Measurements from ENCODE around the gene FST.

FST gene, protein sequence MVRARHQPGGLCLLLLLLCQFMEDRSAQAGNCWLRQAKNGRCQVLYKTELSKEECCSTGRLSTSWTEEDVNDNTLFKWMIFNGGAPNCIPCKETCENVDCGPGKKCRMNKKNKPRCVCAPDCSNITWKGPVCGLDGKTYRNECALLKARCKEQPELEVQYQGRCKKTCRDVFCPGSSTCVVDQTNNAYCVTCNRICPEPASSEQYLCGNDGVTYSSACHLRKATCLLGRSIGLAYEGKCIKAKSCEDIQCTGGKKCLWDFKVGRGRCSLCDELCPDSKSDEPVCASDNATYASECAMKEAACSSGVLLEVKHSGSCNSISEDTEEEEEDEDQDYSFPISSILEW

DNA sequence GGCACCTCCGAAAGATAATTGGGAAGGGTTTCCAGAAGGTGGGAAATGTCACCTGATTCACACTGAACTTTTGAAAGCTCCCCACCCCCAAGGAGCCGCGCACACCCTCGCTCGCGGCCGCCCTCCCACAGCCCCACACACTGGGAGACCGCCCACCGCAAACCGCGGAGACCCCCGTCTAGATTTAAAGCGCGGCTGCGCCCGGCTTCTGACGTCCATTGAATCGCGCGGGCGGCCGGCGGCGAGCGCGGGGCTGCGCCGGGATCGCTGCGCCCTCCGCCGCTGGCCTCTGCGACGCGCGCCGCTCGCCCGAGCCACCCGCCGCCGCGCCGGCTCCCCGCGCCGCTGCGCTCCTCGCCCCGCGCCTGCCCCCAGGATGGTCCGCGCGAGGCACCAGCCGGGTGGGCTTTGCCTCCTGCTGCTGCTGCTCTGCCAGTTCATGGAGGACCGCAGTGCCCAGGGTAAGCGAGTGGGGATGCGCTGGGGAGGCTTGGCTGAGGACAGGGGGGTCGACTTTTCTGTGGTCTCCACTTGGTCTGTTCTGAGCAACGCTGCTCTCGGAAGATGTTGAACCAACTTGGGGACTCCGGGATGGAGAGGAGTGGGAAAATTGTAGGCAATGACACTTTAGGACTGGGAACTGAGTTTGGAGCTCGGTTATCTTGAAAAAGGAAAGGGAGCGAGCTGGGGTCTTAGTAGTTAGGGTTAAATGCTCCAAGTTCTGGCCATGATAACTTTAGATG is at the start of gene FST:
FST (plus strand) TSS at position 214 of the 743 bp plus-strand sequence; CDS start at position 377, 163 bp downstream.
- no peak for DNase-seq (ENCODE audit: low read depth in 2 of 3, low spot score in 2 of 3)

DNA sequence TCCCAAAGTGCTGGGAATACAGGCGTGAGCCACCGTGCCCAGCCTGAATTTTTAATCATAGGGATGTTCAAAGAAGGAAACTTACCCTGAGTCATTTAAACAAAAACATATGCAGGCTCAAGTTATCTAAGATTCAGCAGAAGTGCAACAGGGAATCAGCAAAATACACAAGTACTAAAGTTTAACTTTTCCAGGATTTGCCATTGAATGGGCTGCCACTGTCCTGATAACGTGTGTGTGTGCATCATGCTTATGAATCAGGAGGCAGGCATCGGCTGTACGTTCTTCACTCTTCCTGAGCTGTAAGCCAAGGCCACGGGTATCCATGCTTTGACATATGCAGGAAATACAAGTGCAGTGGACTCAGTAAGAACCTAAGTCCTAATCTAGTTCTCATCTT is 48.8 kb upstream of the FST start:
- no peak for DNase-seq (ENCODE audit: low read depth in 2 of 3, low spot score in 2 of 3)

DNA sequence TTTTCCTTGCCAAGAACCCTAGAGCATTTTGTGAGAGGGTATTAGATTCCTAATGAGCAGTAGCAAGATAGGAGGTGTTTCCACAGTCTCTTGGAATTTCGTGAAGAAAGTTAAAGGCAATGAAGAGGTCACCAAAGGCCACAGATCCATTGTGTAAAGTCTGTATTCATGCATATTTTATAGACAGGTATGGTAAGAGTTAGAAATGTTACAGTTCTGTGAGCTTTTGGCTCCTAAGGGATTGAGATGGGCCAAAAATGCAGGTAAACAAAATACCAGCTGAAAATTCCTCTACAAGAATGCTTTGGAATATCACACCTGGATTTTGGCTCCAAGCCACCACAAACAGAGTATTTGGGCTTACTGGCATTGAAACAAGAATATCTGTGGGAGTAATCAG is 47.4 kb upstream of the FST start:
- DNase-seq (ENCODE audit: low read depth in 2 of 3, low spot score in 2 of 3), result no peak

DNA sequence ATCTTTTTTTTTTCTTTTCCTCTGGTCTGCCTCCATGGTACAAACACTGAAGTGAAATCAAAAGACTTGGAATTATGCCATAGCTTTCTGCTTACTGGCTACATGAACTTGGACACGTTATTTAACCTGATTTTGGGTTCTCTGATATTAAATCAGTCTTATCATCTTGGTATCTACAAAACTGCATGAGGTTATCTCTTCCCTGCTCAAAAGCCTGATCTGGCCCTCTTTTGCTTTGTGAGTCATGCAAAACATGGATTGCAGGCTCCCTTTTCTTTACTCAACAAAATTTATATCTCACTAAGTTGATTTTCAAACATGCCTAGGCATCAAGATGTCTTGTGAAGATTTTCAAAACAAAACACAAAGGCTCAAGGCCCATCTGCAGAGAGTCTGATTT is 45.9 kb upstream of the FST start:
- DNase-seq (ENCODE audit: low read depth in 2 of 3, low spot score in 2 of 3), result no peak

DNA sequence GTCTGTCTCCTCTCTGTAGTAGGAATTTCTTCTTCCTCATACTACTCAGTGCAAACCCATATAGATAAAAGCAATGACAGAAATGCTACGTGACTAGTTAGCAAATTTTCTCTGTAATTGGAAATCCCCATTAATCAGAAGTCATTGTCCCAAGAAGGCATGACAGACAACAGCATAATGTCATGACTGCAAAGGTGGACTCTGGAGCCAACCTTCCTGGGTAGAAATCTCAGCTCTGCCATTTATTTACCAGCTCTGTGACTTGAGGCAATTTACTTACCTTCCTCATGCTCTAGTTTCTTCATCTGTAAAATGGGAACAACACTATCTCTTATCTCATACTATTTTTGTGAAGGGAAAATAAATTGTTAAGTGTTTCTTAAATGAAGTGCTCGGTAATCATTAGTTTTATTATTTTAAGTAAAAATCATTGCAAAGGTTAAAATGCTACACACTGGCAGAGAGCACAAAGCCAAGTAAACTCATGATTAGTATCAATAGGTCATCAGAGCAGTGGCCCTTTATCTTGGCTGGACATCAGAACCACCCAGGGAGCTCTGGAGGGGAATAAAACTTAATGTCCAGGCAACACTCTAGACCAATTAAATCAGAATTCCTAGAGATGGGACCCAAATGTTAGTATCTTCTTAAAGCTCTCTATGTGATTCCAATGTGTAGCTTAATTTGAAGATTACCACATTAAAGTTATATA is 43.8 kb upstream of the FST start:
- DNase-seq (ENCODE audit: low read depth in 2 of 3, low spot score in 2 of 3), result no peak

DNA sequence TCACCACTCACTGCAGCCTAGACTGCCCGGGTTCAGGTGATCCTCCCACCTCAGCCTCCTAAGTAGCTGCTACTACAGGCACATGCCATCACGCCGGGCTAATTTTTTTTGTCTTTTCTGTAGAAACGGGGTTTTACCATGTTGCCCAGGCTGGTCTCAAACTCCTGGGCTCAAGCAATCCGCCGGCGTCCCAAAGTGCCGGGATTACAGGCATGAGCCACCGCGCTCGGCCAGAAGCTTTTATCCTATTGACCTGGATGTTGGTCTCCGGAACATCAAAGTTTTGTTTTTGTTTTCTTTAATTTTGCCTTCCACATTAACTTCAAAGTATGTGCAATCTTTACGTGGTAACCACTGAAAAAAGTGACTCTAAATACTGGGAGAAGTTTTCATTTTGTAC is 42.4 kb upstream of the FST start:
- DNase-seq (ENCODE audit: low read depth in 2 of 3, low spot score in 2 of 3), result no peak

DNA sequence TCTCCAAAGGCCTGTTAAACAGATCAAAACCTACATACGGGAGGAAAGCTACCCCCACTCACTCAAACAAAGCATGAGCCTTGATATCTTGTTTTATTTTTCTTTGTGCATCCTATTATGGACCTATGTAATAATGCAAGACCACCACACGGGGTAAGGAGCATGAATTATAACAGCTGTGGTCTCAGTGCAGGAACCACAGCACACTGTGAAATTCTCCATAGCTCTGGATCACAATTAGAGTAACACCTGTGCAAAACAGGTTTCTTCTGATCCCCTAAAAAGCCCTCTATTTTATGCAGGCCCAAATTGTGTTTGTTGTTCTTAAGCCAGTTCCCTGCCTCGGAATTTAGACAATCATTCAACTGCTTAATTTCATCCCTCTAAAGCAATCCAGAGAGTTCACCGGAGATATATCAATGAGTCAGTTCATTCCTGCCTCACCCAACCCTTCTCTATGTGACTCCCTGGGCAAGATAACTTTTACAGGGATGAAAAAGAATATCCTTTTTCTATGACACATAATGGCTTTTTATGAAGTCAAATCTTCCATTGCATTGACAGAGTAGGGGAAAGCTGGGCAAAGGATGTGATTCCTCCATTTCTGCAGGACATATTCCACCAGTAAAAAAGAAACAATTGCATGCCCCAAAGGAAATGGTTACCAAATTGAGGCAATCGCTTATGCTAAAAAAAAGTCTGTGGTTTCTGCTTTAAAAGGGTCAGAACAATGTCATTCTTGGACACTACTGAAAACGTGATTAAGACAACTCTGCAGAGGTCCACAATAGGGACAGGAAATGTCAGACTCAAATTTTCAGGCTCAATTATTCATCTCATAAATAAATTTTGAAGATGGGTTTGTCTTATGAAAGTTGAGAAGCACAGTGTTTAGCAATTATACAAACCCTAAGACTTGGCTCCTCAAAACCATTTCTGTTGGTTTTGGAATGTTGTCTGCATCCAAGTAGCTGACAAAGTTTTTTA is 41.6 kb upstream of the FST start:
- DNase-seq (ENCODE audit: low read depth in 2 of 3, low spot score in 2 of 3), result no peak

DNA sequence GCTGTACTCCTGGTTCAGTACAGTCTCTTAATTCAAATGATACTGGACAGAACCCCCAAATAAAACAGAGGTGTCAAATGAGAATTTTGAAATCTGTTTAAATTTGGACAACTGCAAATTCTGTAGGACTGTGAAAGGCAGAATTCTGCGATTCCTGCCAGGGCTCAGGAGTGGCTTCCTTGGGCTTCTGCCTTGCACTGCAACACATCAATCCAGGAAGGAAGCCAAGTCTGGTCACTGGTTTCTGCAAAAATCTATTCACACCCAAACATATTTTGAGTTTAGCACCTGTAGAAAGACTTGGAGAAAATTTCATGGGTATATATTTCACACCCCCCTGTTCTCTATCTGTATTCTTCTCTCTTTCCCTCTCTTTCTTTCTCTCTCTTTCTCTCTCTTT is 37.5 kb upstream of the FST start:
- DNase-seq (ENCODE audit: low read depth in 2 of 3, low spot score in 2 of 3), result no peak

DNA sequence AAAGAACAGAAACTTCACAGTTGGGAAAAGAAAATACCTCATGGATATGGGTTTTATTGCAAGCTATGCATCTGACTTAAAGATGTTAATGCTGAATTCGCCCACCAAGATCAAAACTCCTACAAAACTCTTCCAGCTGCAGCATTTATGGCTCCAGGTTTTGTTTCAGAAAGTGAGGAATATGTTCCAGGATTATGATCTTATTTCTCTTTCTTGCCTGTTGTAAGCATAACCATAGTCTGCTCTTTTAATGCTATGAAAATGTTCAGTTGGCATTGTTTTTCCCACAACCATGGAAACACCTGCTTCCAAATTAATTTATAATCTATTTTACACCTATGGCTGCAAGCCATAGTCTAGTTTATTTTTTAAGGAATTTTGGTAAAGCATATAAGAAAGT is 34.9 kb upstream of the FST start:
- no peak for DNase-seq (ENCODE audit: low read depth in 2 of 3, low spot score in 2 of 3)

DNA sequence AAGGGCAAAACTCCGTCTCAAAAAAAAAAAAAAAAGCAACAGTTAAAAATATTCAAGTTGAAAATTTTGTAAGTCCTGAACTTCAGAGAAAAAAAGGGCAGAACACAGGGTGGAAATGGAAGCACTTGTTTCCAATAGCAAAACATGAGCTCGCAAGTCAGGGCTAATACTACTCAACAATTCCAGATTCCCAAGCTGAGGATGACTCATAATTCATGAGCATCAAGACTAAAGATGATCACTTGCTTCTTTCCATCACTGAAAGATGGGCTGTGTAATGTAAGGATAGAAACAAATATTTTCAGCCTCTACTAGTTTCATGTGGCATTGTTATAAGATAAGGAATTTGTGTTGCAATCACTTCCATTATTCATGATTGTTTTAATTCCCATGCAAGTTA is 33.5 kb upstream of the FST start:
- DNase-seq (ENCODE audit: low read depth in 2 of 3, low spot score in 2 of 3), result no peak

DNA sequence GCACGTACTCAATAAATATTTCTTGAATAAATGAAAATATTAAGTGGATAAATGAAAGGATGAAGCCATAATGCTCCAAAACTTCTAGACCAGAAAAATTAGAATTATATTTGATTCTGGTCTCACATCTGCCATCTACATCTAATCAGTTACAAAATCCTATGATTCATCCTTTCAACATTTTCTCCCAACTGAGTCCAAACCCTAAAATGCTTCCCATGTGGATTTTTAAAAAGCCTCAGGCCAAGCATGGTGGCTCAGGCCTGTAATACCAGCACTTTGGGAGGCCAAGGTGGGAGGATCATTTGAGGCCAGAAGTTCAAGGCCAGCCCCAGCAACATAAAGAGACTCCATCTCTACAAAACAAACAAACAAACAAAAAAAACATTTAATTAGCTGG is 31.6 kb upstream of the FST start:
- no peak for DNase-seq (ENCODE audit: low read depth in 2 of 3, low spot score in 2 of 3)

DNA sequence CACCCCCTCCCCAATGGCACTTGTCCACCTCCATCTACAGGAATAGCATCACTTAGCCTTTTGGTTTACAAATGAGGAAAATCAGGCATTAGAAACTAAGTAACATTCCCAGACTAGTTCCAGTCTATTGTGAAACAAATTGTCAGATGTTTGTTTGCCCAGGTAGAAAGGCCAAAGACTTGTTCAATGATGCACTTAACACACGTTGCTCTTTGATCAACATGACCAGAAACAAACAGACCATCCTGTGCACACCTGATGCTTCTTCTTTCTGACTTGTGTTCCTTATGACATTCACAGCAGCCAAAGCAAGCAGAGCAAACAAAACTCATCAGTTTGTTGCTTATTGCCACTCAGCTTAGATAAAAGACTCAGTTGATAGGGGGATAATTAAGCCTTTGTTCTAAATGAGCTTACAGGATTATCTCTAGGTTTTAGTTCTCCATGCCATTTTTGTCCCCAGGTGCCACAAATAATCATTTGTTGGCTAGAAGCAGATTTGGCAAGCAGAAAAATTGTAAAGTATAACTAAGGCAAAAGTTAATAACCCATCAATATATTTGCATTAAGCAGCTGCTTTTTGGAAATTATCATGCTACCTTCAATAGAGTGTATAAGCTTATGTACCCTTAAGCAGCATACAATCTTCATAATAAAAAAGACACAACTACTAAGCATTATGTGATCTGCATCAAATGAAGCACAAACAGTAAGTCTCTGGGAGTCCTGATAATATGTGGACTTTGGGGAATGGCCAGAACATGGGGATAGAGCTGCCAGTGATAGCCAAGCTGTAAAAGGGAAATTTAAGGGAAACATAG is 26.3 kb upstream of the FST start:
- DNase-seq (ENCODE audit: low read depth in 2 of 3, low spot score in 2 of 3), result no peak

DNA sequence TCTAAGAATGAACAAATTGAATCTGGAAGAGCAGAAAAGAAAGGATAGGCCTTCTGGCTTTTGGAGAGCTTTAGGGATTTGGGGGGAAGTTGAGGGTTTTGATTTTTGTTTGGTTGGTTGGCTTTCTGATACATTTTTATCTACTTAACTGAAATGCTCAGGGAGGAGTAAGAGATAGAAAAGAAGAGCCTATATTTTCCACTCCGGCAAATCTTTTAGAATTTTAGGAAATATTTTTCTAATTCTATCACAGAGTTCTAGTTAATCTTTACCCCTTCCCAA is 25.8 kb upstream of the FST start:
- DNase-seq (ENCODE audit: low read depth in 2 of 3, low spot score in 2 of 3), result no peak

DNA sequence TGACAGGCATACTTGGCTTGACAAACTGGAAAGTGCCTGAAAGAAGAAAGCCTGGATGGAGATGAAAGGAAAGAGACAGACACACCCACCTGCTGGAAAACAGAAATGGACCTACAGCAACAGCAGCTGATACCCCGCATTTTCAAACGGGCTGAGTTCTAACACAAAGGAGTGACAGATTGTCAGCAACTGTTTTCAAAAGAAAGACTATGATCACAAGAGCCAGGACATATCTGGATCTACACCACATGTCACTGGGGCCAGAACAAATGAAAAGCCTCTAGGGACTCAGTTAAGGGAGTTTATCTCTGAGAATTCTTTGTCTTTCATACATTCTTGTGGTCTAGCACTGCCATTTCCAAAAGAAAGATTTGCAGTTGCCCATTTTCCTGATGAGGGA is 24.1 kb upstream of the FST start:
- DNase-seq (ENCODE audit: low read depth in 2 of 3, low spot score in 2 of 3), result no peak

DNA sequence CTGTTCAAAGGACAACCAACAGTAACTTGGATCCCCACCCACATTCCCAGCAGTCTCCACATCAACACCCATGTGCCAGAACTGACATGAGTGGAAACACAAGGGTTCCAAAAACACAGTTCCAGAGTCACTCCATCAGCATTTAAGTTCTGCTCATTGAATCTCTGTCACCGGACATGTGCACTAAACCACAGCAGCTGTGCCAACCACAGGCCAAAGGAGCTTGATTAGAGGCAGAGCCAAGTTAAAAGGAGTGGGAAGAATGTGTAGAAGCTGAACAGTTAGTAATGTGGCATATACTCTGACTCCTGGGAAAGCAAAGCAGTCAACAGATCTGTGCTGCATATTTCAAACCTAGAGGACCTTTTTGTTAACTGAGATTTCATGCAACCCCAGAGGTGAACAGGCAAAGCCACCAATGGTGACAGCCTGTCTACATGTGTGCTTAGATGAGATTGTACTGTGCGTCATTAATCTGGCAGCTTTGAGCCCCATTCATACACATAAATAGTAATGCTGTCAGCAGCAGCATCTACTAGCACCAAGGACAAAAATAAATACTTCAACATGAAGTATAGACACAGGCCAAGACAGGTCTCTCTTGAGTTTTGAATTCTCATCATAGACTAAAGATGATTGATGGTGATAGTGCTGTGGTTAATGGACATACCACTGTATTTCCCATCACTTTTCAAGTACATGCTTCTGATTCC is 16.4 kb upstream of the FST start:
- no peak for DNase-seq (ENCODE audit: low read depth in 2 of 3, low spot score in 2 of 3)

DNA sequence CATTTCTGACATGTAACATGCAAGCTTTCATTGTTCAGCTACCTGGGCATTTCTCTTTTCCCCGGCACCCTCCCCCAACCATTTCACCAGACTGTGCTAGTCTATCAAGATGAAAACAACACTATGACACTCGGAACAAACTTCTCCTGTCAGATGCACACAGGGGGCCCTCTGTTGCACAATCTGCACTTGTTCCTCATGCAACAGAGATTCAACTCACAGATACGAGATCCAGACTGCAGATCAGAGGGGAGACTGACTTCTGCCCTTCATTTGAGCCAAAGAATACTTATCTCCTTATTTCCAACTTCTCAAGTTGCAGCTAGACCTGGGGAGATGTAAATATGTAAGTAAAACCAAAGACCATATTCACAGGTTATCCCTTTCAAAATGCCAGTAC is 15.7 kb upstream of the FST start:
- no peak for DNase-seq (ENCODE audit: low read depth in 2 of 3, low spot score in 2 of 3)

DNA sequence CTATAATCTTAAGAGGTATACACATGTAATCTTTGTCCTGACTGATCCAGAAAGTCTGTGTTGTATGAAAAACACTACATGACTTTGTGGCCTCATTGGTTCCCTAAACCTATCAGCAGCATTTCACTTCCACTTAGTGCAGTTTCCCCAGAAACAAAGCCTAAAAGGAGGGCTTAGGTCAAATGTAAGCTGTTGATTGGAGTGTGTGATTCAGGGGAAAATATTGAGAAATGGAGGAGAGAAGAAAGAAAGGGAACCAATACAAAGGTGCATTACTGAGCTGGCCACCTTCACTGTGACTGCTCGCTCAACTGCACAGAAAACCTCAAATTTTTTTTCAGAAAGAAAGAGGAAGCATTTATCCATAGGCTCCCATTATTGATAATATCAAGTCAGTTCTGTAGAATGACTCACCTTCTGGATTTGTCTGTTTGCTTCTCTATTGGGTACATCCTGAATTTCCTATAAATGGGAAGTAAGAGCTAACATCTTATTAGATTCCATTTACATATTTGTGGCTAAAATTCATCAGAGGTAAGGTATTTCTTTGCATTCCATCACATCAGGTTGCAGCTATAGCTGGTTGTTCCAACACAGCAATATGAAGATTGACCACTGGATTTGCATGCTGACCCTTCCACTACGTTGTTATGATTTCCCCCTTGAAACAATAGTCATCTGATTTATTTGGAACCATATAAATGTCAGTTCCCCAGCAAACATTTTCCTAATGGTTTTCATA is 10.3 kb upstream of the FST start:
- no peak for DNase-seq (ENCODE audit: low read depth in 2 of 3, low spot score in 2 of 3)

DNA sequence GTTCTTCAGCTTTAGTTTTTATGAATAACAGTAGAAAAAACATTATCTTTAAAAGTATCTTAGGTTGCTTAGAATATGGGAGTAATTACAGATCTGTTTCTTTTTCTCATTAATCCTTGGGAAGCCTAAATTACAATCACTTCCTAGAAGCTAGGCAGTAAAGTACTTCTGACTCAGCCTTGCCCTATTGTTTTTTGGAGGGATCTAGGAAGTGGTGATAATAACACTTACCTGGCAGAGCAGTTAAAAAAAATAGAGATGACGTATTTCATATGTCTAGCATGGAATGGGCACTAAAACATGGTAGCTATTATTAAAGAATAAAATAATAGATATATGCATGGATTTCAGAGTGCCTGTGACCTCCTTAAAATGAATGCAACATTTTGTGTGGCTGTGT is 8.2 kb upstream of the FST start:
- DNase-seq (ENCODE audit: low read depth in 2 of 3, low spot score in 2 of 3), result no peak

All from activated CD8-positive, alpha-beta memory T cell treated with anti-CD3 and anti-CD28 coated beads for 48 hours (primary cell).